Gastroesophageal sphincter (tissue), 4 donors: ENCODE measurements around the gene TCP11. TPM values are rescaled to one million over a fixed set of nuclear protein-coding genes. Genes with fewer than 3 reads are reported as not detected.
A peak's percentile ranks its signal among the peaks of the same experiment; 100 is the strongest.

Experiments
- ATAC-seq: fragments of 150-250 bp; one replicate; pipeline ENCODE4 v1.9.1; 2016; ENCODE audit warnings: mild to moderate bottlenecking, moderate library complexity
- H3K27ac ChIP-seq, 4 donors: fragments of 200-600 bp; sonication (generic) in 3 of 4; 1 replicate in 3 of 4; 2 replicates in 1 of 4; pipeline ENCODE4 v1.5.1; 2016 to 2019
- H3K27me3 ChIP-seq: fragments of 200-600 bp; sonication (generic); one replicate; pipeline ENCODE4 v1.5.1; 2019
- H3K36me3 ChIP-seq, 2 donors: fragments of 200-600 bp; sonication (generic); one replicate each; pipeline ENCODE4 v1.5.1; 2019; ENCODE audit warnings: control low read depth in 1 of 2
- H3K4me1 ChIP-seq, 3 donors: fragments of 200-600 bp; sonication (generic); 1 replicate in 2 of 3; 2 replicates in 1 of 3; pipeline ENCODE4 v1.5.1; 2016 to 2019; ENCODE audit warnings: control low read depth in 2 of 3
- H3K4me3 ChIP-seq, 2 donors: fragments of 200-600 bp; sonication (generic); one replicate each; pipeline ENCODE4 v1.5.1; 2019; ENCODE audit warnings: mild to moderate bottlenecking in 1 of 2, moderate library complexity in 1 of 2
- H3K9me3 ChIP-seq, 3 donors: fragments of 200-600 bp; sonication (generic); one replicate each; pipeline ENCODE4 v1.5.1; 2017 to 2019; ENCODE audit warnings: control low read depth in 2 of 3
- EP300 ChIP-seq: sonication (generic); formaldehyde crosslinking; IDR thresholded peaks from one replicate; pipeline ENCODE4 v1.6.1; 2017; ENCODE audit warnings: antibody characterized with exemption, mild to moderate bottlenecking
- POLR2A ChIP-seq, 2 donors: fragments of 450-650 bp; IDR thresholded peaks; one replicate each; pipeline ENCODE4 v1.6.1; 2017; ENCODE audit warnings: antibody characterized with exemption in 2 of 2, mild to moderate bottlenecking in 2 of 2, moderate library complexity in 1 of 2
- POLR2AphosphoS5 ChIP-seq: sonication (generic); formaldehyde crosslinking; IDR thresholded peaks from one replicate; pipeline ENCODE4 v1.6.1; 2017; ENCODE audit warnings: antibody characterized with exemption
- WGBS, 2 donors: methylation state at CpG; one replicate each; pipeline ENCODE4 v1.1.5; 2018; ENCODE audit warnings: low coverage in 1 of 2; 5-methylcytosine and 5-hydroxymethylcytosine counted together
- total RNA-seq, 4 donors: library from RNA; depleted of rRNA; stranded (reverse); fragments of >200 nt; gene quantifications; one replicate each; pipeline ENCODE4 v1.1.0, GENCODE V29; 2016
- TF ChIP-seq, protein P1 (sequence below), 4 experiments: fragments of 200-600 bp in 2 of 4; fragments of 450-650 bp in 2 of 4; sonication (generic) in 1 of 4; IDR thresholded peaks; one replicate each; pipeline ENCODE4 v1.5.1; 2017 to 2019; ENCODE audit warnings: antibody characterized with exemption in 4 of 4, mild to moderate bottlenecking in 2 of 4, moderate library complexity in 2 of 4

TCP11 gene
- total RNA-seq, 4 donors from 2014 or later, result 0.77 TPM; not detected in 3

GRCh38 chr6:35080016-35080680 lies 61.0 kb downstream of the TCP11 start:
- no peak for ATAC-seq
- no peaks in the 10 kb centered on the region for H3K9me3 ChIP-seq
- TF ChIP-seq POLR2A (IDR thresholded peaks at IDR 0.05) (no peak), POLR2AphosphoS5 (no peak), EP300 (no peak)
- TF ChIP-seq, protein P1, sequence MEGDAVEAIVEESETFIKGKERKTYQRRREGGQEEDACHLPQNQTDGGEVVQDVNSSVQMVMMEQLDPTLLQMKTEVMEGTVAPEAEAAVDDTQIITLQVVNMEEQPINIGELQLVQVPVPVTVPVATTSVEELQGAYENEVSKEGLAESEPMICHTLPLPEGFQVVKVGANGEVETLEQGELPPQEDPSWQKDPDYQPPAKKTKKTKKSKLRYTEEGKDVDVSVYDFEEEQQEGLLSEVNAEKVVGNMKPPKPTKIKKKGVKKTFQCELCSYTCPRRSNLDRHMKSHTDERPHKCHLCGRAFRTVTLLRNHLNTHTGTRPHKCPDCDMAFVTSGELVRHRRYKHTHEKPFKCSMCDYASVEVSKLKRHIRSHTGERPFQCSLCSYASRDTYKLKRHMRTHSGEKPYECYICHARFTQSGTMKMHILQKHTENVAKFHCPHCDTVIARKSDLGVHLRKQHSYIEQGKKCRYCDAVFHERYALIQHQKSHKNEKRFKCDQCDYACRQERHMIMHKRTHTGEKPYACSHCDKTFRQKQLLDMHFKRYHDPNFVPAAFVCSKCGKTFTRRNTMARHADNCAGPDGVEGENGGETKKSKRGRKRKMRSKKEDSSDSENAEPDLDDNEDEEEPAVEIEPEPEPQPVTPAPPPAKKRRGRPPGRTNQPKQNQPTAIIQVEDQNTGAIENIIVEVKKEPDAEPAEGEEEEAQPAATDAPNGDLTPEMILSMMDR (IDR thresholded peaks at IDR 0.05), result no peak
- H3K4me3 ChIP-seq, result no peak overlapping the region
- H3K27me3 ChIP-seq, result no peaks in the 10 kb centered on the region
- 80 to 88% methylated on average over 1 to 7 of the region's 13 CpGs for whole genome bisulfite sequencing, 2 donors
- H3K4me1 ChIP-seq, result peaks cover 0 to 54% (median 12%) of the 10 kb centered on the region in 3 donors
- H3K36me3 ChIP-seq, result peaks cover 0 to 99% of the 10 kb centered on the region in 2 donors
- peak overlapping the region in 3 of 4 donors; percentile 68 to 72 (median 68) for H3K27ac ChIP-seq

DNA sequence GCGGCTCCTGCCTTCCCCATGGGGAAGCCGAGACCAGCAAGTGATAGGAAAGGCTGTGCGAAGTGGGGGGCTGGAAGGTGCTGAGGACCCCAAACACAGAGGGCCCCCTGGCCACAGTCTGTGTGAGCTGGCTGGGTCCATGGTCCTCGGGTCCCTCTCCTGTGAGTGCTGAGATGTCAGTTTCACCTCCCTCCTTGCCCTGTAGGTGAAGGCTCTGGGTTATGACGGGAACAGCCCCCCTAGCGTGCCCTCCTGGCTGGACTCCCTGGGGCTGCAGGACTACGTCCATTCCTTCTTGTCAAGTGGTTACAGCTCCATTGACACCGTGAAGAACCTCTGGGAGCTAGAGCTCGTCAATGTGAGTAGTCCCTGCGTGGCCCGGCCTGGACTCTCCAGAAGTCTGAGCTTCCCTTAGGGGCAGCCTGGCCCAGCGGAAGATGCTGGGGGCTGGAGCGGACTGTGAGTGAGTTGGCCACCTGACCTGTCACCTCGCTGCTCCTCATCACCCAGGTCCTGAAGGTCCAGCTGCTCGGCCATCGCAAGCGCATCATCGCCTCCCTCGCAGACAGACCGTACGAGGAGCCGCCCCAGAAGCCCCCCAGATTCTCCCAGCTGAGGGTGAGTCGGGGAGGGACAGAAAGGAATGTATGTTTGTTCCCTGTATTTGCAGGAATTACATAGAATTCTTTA lies 61.7 kb downstream of the TCP11 start:
- Histone ChIP-seq H3K27ac (peak overlapping the region in 3 of 4 donors; percentile 31 to 72 (median 68)), H3K4me1 (peaks cover 0 to 50% (median 12%) of the 10 kb centered on the region in 3 donors), H3K36me3 (peaks cover 0 to 99% of the 10 kb centered on the region in 2 donors), H3K4me3 (no peak overlapping the region), H3K27me3 (no peaks in the 10 kb centered on the region), H3K9me3 (no peaks in the 10 kb centered on the region)
- WGBS, 2 donors, result 100% methylated on average over 3 of the region's 23 CpGs; no CpG with 5 or more reads in 1 of the 2 donors
- ATAC-seq, result no peak
- TF ChIP-seq POLR2AphosphoS5 (no peak), POLR2A (IDR thresholded peaks at IDR 0.05) (no peak), EP300 (no peak)
- TF ChIP-seq, protein P1 (IDR thresholded peaks at IDR 0.05), result no peak

- peaks cover 0 to 99% of the 10 kb centered on the region in 2 donors for H3K36me3 ChIP-seq
- no peak for TF ChIP-seq POLR2AphosphoS5
- peak in 1 of 2 donors; percentile 8 for TF ChIP-seq POLR2A (IDR thresholded peaks at IDR 0.05)
- TF ChIP-seq EP300, result no peak
- H3K4me1 ChIP-seq, result peaks cover 0 to 45% (median 12%) of the 10 kb centered on the region in 3 donors
- H3K27me3 ChIP-seq, result no peaks in the 10 kb centered on the region
- ATAC-seq, result no peak
- peak overlapping the region in 2 of 4 donors; percentile 57 to 68 for H3K27ac ChIP-seq
- WGBS, 2 donors, result no CpG with 5 or more reads among the region's 11 CpGs
- H3K9me3 ChIP-seq, result no peaks in the 10 kb centered on the region
- H3K4me3 ChIP-seq, result no peak overlapping the region
Measured at GRCh38 chr6:35078896-35079295, 62.2 kb downstream of the TCP11 start.

DNA sequence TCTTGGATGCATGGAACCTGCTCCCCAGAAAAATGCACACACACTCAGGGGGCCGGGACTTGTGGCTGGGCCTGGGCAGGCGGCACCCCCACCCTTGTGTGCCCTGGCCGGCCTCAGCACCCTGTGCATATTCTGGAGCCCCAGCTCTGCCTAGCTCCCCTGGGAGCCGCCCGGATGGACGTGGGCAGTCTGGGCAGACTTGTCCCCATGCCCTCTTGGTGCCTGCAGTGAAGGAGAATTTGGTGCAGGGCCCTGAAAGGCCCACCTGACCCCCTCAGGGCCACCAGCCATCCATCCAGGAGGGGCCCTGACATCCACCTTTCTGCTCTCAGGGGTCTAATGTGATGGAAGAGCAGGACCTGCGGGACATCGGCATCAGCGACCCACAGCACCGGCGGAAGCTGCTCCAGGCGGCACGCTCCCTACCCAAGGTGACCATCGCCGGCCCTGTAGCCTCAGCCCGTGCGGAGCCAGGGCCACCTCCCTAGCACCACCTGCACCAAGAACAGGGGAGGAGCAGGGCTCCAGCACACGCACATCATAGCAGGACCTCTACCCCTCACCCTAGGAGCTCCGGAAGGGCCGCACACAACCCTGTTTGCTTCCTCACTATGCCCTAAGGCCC lies 62.8 kb downstream of the TCP11 start:
- TF ChIP-seq EP300, result no peak
- TF ChIP-seq POLR2A (IDR thresholded peaks at IDR 0.05), result no peak
- TF ChIP-seq POLR2AphosphoS5, result no peak
- TF ChIP-seq, protein P1 (IDR thresholded peaks at IDR 0.05), result no peak
- H3K4me1 ChIP-seq, result peaks cover 0 to 44% (median 12%) of the 10 kb centered on the region in 3 donors
- H3K27ac ChIP-seq, result peak overlapping the region in 2 of 4 donors; percentile 57 to 68
- no peaks in the 10 kb centered on the region for H3K9me3 ChIP-seq
- H3K4me3 ChIP-seq, result no peak overlapping the region
- peaks cover 0 to 99% of the 10 kb centered on the region in 2 donors for H3K36me3 ChIP-seq
- no peak for ATAC-seq
- no CpG with 5 or more reads among the region's 20 CpGs for WGBS, 2 donors
- H3K27me3 ChIP-seq, result no peaks in the 10 kb centered on the region

DNA sequence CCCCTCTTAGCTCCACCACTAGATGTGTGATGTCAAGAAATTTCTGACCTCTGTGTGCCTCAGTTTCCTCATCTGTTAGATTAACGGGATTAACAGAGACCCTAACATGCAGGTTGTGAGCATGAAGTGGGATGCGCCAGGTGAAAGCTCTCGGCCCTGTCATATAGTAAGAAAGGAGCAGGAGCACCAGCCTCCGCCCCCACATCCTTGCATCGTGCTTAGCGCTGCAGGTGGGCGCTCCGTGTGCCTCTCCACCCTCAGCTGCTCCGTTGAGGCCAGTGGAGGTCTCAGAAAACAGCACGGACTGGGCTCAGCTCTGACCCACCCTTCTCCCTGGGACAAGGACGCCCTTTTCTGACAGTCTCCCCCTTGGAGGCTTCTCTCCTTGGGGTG lies 63.4 kb downstream of the TCP11 start:
- no peaks in the 10 kb centered on the region for H3K27me3 ChIP-seq
- ATAC-seq, result no peak
- H3K4me3 ChIP-seq, result no peak overlapping the region
- no peaks in the 10 kb centered on the region for H3K9me3 ChIP-seq
- peaks cover 0 to 99% of the 10 kb centered on the region in 2 donors for H3K36me3 ChIP-seq
- H3K27ac ChIP-seq, result no peak overlapping the region
- peaks cover 0 to 45% (median 12%) of the 10 kb centered on the region in 3 donors for H3K4me1 ChIP-seq
- TF ChIP-seq EP300, result no peak
- TF ChIP-seq POLR2A (IDR thresholded peaks at IDR 0.05), result no peak
- TF ChIP-seq, protein P1 (IDR thresholded peaks at IDR 0.05), result no peak
- TF ChIP-seq POLR2AphosphoS5, result no peak
- 55 to 72% methylated on average over 4 to 8 of the region's 11 CpGs for WGBS, 2 donors
